GM12878 (cell line): ENCODE results near the gene MAZ. TPM values are rescaled to one million over a fixed set of nuclear protein-coding genes. Genes with fewer than 3 reads are reported as not detected.

Experiments used
- ATAC-seq: fragments of 200-7000 bp; cut with Tn5 transposase; 3 replicates; pipeline ENCODE4 v1.9.1; 2020; ENCODE audit warnings: mild to moderate bottlenecking, moderate library complexity
- BruUV-seq: library from RNA; stranded (reverse); fragments of 400-500 nt; replicated peaks from 2 replicates; lab custom pipeline; 2021; lab: Mats Ljungman, UMichigan
- CTCF ChIA-PET: fragments of 300-600 bp; sonication (Branson Sonifier 250); formaldehyde crosslinking; extraction: SDS; loops from one replicate; lab custom pipeline; 2021; ENCODE audit warnings: inconsistent platforms; lab: Yijun Ruan, JAX
- POLR2A ChIA-PET: fragments of 350-600 bp; formaldehyde crosslinking; extraction: SDS; loops from one replicate; lab custom pipeline; 2021; ENCODE audit warnings: inconsistent platforms; lab: Charles Lee
- RAD21 ChIA-PET: fragments of 300-600 bp; sonication (Branson Sonifier 250); formaldehyde crosslinking; loops from one replicate; lab custom pipeline; 2023; ENCODE audit warnings: antibody characterized with exemption; ENCODE audit not compliant: unreplicated experiment; lab: Charles Lee
- SMC1A ChIA-PET: fragments of 300-600 bp; sonication (Branson Sonifier 250); formaldehyde crosslinking; loops from one replicate; lab custom pipeline; 2023; ENCODE audit not compliant: unreplicated experiment, uncharacterized antibody; lab: Charles Lee
- DNase-seq: peaks from one replicate; pipeline ENCODE4 v3.0.0-alpha.2; 2011; ENCODE audit warnings: low read depth, low spot score
- FAIRE-seq: peaks from 3 replicates; lab custom pipeline; 2011; peaks lifted over from hg19 to GRCh38; lab: Jason Lieb, UNC
- H2AFZ ChIP-seq: 2 replicates; pipeline ENCODE4 v1.6.0; 2011; ENCODE audit warnings: low read depth, low read length, control low read depth; ENCODE audit not compliant: control insufficient read depth
- H3K27ac ChIP-seq: 2 replicates; pipeline ENCODE4 v1.5.1; 2011; ENCODE audit warnings: control low read depth; ENCODE audit not compliant: control insufficient read depth, insufficient read depth
- H3K27me3 ChIP-seq, 2 experiments: replicated peaks in 1 of 2; 2 replicates each; pipeline versions ENCODE4 v1.6.0 to v1.6.1; 2011; ENCODE audit warnings: low read length in 1 of 2; ENCODE audit not compliant: control insufficient read depth in 2 of 2, insufficient read depth in 2 of 2
- H3K36me3 ChIP-seq, 2 experiments: 2 replicates each; pipeline ENCODE4 v1.5.1; 2011; ENCODE audit warnings: low read length in 1 of 2; ENCODE audit not compliant: control insufficient read depth in 2 of 2, insufficient read depth in 2 of 2
- H3K4me1 ChIP-seq: 2 replicates; pipeline ENCODE4 v1.6.1; 2011; ENCODE audit warnings: mild to moderate bottlenecking, low read length, moderate library complexity, mixed read lengths; ENCODE audit not compliant: control insufficient read depth, insufficient read depth
- H3K4me2 ChIP-seq: 2 replicates; pipeline ENCODE4 v1.6.0; 2011; ENCODE audit warnings: control low read depth; ENCODE audit not compliant: control insufficient read depth, insufficient read depth
- H3K4me3 ChIP-seq: fragments of 200-600 bp; sonication (generic); 2 replicates; pipeline ENCODE4 v1.5.1; 2016
- H3K79me2 ChIP-seq: 2 replicates; pipeline ENCODE4 v1.6.0; 2011; ENCODE audit warnings: low read length; ENCODE audit not compliant: control insufficient read depth, insufficient read depth
- H3K9ac ChIP-seq: 2 replicates; pipeline ENCODE4 v1.8.0; 2011; ENCODE audit warnings: low read length, control low read depth, mixed read lengths; ENCODE audit not compliant: control insufficient read depth, insufficient read depth
- H3K9me3 ChIP-seq: replicated peaks from 3 replicates; pipeline ENCODE4 v1.5.1; 2011; ENCODE audit warnings: mild to moderate bottlenecking, low read length; ENCODE audit not compliant: control insufficient read depth, insufficient read depth
- H4K20me1 ChIP-seq: 2 replicates; pipeline ENCODE4 v1.6.0; 2011; ENCODE audit not compliant: control insufficient read depth, insufficient read depth
- ASH2L ChIP-seq: fragments of 300-600, 200-600 bp; sonication (generic); IDR thresholded peaks from 2 replicates; pipeline ENCODE4 v1.6.1; 2017; ENCODE audit warnings: low read depth, mild to moderate bottlenecking, borderline replicate concordance
- HDAC2 ChIP-seq: fragments of 200-600 bp; sonication (generic); IDR thresholded peaks from 2 replicates; pipeline ENCODE4 v1.6.1; 2017
- NBN ChIP-seq: fragments of 450-650 bp; IDR thresholded peaks from 2 replicates; pipeline ENCODE4 v1.6.1; 2016
- RUNX3 ChIP-seq: IDR thresholded peaks from 2 replicates; pipeline ENCODE4 v1.6.1; 2012; ENCODE audit warnings: low read length, inconsistent platforms
- STAT1 ChIP-seq: fragments of 450-650 bp; conservative IDR thresholded peaks from 2 replicates; pipeline ENCODE4 v1.6.1; 2014; ENCODE audit warnings: antibody characterized with exemption, mild to moderate bottlenecking
- TBL1XR1 ChIP-seq: IDR thresholded peaks from 2 replicates; pipeline ENCODE4 v1.6.1; 2012; ENCODE audit warnings: low read depth, low read length, improper control_type of control experiment
- TCF12 ChIP-seq: IDR thresholded peaks from 2 replicates; pipeline ENCODE4 v1.6.1; 2011; ENCODE audit warnings: low read depth, mild to moderate bottlenecking, low read length
- WRNIP1 ChIP-seq: IDR thresholded peaks from 2 replicates; pipeline ENCODE4 v1.6.1; 2011; ENCODE audit warnings: low read depth, low read length, improper control_type of control experiment, borderline replicate concordance
- WGBS: methylation state at CpG from one replicate; pipeline ENCODE4 v1.1.6; 2016; ENCODE audit warnings: low lambda C conversion rate; ENCODE audit not compliant: insufficient replicate concordance, insufficient coverage; ENCODE audit errors: missing lambda C conversion rate; 5-methylcytosine and 5-hydroxymethylcytosine counted together
- in situ Hi-C: fragments of 300-500 bp; cut with MboI; formaldehyde crosslinking; loops from 9 replicates; pipeline ENCODE4 v1.14.3; 2018; ENCODE audit warnings: mixed read lengths
- intact Hi-C: fragments of 100-400 bp; cut with micrococcal nuclease; formaldehyde crosslinking; loops from one replicate; pipeline ENCODE4 v1.14.2; 2022; ENCODE audit not compliant: unreplicated experiment
- polyA plus RNA-seq, 11 experiments: library from polyadenylated mRNA; depleted of rRNA in 4 of 11; unstranded in 6 of 11; stranded (reverse) in 5 of 11; fragments of >200 nt; fragmentation: Nextera tagmentation in 4 of 11; fragmentation: Illumina TruSeq in 1 of 11; extraction: Ambion mirVana in 4 of 11; extraction: Trizol in 1 of 11; gene quantifications; 1 replicate in 1 of 11; 2 replicates in 10 of 11; pipeline versions ENCODE4 v1.2.1 to v1.2.3, GENCODE V29; 2011 to 2016; ENCODE audit warnings: inconsistent platforms in 2 of 11, missing spikeins in 2 of 11, low read depth in 1 of 11
- total RNA-seq, 4 experiments: library from RNA; depleted of rRNA in 3 of 4; stranded (reverse); fragments of >200 nt in 3 of 4; fragmentation: Illumina TruSeq in 1 of 4; extraction: Trizol in 1 of 4; gene quantifications; 2 replicates each; pipeline versions ENCODE4 v1.2.1 to v1.2.3, GENCODE V29; 2013 to 2021
- TF ChIP-seq, protein P1 (sequence below): fragments of 450-650 bp; formaldehyde crosslinking; IDR thresholded peaks from 2 replicates; pipeline ENCODE4 v1.5.0; 2022; ENCODE audit warnings: mild to moderate bottlenecking, missing genetic modification characterization
- TF ChIP-seq, protein P2 (sequence below): fragments of 450-650 bp; IDR thresholded peaks from 2 replicates; pipeline ENCODE4 v1.6.1; 2017; ENCODE audit warnings: mild to moderate bottlenecking
- TF ChIP-seq, protein P3 (sequence below): fragments of 450-650 bp; formaldehyde crosslinking; IDR thresholded peaks from 2 replicates; pipeline ENCODE4 v1.4.0; 2022; ENCODE audit warnings: mild to moderate bottlenecking, moderate library complexity

Gene MAZ
- total and polyA plus RNA-seq, 10 of the 15 experiments (the other 5 are each of a cell fraction or from before 2014, with no cell fraction given): 23.9 to 309 (median 116) TPM

DNA sequence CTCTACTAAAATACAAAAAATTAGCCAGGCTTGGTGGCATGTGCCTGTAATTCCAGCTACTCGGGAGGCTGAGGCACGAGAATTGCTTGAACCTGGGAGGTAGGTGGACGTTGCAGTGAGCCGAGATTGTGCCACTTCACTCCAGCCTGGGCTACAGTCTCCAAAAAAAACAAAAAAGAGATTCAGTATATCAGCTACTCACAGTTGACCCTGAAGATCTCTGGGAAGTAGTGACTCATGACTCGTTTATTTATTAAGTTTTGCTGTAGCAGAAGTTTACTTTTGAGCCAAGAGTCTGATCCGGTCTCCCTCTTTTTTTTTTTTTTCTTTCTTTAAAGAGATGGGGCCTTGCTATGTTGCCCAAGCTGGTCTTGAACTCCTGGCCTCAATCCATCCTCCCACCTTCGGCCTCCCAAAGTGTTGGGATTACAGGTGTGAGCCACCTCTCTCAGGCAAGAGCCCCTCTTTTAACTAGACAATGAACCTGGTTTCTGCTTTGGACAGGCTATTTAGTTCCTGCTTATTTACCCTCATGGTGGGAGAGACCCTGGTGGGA, 18.3 kb downstream of the MAZ start (continued):
- TF ChIP-seq RUNX3 (no peak), TBL1XR1 (no peak), STAT1 (no peak), HDAC2 (no peak), TCF12 (no peak)
- TF ChIP-seq, protein P1, sequence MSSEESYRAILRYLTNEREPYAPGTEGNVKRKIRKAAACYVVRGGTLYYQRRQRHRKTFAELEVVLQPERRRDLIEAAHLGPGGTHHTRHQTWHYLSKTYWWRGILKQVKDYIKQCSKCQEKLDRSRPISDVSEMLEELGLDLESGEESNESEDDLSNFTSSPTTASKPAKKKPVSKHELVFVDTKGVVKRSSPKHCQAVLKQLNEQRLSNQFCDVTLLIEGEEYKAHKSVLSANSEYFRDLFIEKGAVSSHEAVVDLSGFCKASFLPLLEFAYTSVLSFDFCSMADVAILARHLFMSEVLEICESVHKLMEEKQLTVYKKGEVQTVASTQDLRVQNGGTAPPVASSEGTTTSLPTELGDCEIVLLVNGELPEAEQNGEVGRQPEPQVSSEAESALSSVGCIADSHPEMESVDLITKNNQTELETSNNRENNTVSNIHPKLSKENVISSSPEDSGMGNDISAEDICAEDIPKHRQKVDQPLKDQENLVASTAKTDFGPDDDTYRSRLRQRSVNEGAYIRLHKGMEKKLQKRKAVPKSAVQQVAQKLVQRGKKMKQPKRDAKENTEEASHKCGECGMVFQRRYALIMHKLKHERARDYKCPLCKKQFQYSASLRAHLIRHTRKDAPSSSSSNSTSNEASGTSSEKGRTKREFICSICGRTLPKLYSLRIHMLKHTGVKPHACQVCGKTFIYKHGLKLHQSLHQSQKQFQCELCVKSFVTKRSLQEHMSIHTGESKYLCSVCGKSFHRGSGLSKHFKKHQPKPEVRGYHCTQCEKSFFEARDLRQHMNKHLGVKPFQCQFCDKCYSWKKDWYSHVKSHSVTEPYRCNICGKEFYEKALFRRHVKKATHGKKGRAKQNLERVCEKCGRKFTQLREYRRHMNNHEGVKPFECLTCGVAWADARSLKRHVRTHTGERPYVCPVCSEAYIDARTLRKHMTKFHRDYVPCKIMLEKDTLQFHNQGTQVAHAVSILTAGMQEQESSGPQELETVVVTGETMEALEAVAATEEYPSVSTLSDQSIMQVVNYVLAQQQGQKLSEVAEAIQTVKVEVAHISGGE: no peak

DNA sequence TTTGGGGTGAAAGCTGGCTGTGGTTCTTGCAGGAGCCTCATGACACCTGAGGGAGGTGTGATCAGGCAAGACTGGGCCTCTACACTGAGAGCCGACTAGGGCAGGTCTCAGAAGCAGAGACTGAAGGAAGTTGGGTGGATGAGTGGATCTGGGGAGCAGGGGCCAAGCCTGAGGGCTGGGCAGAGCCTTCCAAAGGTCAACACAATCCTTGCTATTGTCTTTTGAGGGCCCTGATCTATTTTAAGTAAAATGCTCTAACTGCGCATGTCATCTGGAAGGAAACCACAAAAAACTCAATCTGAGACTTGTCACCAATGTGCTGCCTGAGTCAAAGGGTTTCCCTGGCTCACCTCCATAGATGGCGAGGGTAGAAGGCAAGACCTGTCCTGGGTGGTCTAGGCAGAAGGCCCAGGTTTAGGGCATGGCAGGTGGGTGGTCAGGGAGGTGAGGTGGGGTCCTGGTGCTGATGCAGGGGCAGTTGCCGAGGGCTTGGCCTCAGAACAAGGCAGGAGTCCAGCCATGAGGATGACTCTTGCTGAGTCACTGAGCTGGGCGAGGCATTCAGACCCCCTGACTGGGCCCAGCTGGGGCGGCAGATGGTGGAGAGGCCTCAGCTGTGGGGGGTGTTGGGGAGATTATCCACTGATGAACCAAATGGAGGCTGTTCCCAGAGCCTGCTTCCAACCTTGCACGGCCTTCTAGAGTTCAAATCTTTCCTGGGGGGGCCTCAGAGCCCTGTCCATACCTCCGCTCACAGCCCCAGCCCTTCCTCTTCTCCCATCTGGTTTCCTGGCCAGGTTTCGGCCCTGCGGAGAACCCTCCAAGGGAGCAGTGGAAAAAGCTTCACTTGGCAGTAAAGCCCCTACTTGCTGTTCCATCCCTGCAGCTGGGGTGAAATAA, 19.1 kb downstream of the MAZ start:
- WGBS: 42% methylated on average over 10 of the region's 10 CpGs
- TF ChIP-seq ASH2L (no peak), WRNIP1 (no peak), NBN (no peak), STAT1 (no peak)
- TF ChIP-seq, protein P2, sequence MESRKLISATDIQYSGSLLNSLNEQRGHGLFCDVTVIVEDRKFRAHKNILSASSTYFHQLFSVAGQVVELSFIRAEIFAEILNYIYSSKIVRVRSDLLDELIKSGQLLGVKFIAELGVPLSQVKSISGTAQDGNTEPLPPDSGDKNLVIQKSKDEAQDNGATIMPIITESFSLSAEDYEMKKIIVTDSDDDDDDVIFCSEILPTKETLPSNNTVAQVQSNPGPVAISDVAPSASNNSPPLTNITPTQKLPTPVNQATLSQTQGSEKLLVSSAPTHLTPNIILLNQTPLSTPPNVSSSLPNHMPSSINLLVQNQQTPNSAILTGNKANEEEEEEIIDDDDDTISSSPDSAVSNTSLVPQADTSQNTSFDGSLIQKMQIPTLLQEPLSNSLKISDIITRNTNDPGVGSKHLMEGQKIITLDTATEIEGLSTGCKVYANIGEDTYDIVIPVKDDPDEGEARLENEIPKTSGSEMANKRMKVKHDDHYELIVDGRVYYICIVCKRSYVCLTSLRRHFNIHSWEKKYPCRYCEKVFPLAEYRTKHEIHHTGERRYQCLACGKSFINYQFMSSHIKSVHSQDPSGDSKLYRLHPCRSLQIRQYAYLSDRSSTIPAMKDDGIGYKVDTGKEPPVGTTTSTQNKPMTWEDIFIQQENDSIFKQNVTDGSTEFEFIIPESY: no peak
- TF ChIP-seq, protein P3, sequence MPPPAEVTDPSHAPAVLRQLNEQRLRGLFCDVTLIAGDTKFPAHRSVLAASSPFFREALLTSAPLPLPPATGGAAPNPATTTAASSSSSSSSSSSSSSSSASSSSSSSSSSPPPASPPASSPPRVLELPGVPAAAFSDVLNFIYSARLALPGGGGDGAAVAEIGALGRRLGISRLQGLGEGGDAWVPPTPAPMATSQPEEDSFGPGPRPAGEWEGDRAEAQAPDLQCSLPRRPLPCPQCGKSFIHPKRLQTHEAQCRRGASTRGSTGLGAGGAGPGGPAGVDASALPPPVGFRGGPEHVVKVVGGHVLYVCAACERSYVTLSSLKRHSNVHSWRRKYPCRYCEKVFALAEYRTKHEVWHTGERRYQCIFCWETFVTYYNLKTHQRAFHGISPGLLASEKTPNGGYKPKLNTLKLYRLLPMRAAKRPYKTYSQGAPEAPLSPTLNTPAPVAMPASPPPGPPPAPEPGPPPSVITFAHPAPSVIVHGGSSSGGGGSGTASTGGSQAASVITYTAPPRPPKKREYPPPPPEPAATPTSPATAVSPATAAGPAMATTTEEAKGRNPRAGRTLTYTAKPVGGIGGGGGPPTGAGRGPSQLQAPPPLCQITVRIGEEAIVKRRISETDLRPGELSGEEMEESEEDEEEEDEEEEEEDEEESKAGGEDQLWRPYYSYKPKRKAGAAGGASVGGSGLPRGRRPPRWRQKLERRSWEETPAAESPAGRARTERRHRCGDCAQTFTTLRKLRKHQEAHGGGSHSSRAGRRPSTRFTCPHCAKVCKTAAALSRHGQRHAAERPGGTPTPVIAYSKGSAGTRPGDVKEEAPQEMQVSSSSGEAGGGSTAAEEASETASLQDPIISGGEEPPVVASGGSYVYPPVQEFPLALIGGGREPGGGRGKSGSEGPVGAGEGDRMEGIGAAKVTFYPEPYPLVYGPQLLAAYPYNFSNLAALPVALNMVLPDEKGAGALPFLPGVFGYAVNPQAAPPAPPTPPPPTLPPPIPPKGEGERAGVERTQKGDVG (CRISPR knock-in tag): no peak

More for the DNA sequence above, 19.1 kb downstream of the MAZ start:
- H3K4me3 ChIP-seq: no peak overlapping the region
- H3K9me3 ChIP-seq: no peaks in the 10 kb centered on the region
- in situ Hi-C loops: no loop called here
- peaks cover 46% of the 10 kb centered on the region for H3K79me2 ChIP-seq
- no peaks in the 10 kb centered on the region for H3K27me3 ChIP-seq
- FAIRE-seq (peak; percentile 78), DNase-seq (no peak), ATAC-seq (peak; percentile 56)
- H4K20me1 ChIP-seq: 0 out of 2 replicates have a peak, but pooled peaks cover 3% of the 10 kb centered on the region
- no peaks in the 10 kb centered on the region; a peak in 1 of 4 replicates for H3K36me3 ChIP-seq
- peak overlapping the region; percentile 46; the same call in 1 of the 2 replicates for H3K9ac ChIP-seq
- ChIA-PET CTCF (interaction anchor here (0.9 to 6.4 kb wide), 2 partner anchors 17 to 22 kb away, joined by 3 to 55 read pairs; no protein-coding TSS in a partner anchor), POLR2A (interaction anchor here (0.5 kb wide), 1 partner anchor 26 kb away, joined by 3 read pairs; no protein-coding TSS in a partner anchor), SMC1A (interaction anchor here (1.3 to 1.6 kb wide), 2 partner anchors 9 to 23 kb away, joined by 3 to 12 read pairs; partner anchors contain the start of gene PAGR1), RAD21 (interaction anchor here (0.6 to 1.4 kb wide), 4 partner anchors 13 to 23 kb away, joined by 3 to 4 read pairs (median 4); no protein-coding TSS in a partner anchor)
- BruUV-seq: no TSS peak
- peak overlapping the region; percentile 16 for H3K27ac ChIP-seq
- H3K4me2 ChIP-seq: peak overlapping the region; percentile 70
- peaks cover 11% of the 10 kb centered on the region for H3K4me1 ChIP-seq
- H2AFZ ChIP-seq: no peak overlapping the region; the same call in 1 of the 2 replicates
- intact Hi-C loops: no loop called here
